Activated CD4-positive, CD25-positive, alpha-beta regulatory T cell treated with anti-CD3 and anti-CD28 coated beads, Interleukin-2, amount 50 U/mL, for 24 hours (primary cell): ENCODE measurements around the gene MMP17.
A peak's percentile ranks its signal among the peaks of the same experiment; 100 is the strongest.
"Not testable (repeated sequence)": the region's sequence is repeated elsewhere in the genome, so short reads cannot be mapped to it uniquely, and the experiment has no call there.

Experiments used
- ATAC-seq, 2 donors: fragments of 150-1000 bp; cut with Tn5 transposase; one replicate each; pipeline ENCODE4 v1.10.0; 2021; ENCODE audit warnings: mild to moderate bottlenecking in 1 of 2, moderate library complexity in 1 of 2

Gene MMP17

DNA sequence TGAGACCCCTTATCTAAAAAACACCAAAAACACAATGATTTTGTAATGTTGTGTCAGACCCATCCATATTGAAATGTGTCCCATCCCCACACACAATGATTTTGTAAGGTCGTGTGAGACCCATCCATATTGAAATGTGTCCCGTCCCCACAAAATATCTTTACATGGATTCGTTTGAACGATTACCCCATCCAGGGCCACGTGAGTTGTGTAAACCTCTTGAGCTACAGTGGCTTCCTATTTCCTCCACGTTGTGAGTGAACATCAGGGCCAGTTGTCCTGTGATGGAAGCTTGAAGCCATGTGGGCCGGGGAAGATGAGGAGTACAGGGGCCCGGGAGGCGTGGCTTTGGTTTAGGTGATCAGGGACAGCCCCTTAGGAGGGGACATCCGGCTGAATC, 39.3 kb downstream of the MMP17 start:
- no peak for ATAC-seq

DNA sequence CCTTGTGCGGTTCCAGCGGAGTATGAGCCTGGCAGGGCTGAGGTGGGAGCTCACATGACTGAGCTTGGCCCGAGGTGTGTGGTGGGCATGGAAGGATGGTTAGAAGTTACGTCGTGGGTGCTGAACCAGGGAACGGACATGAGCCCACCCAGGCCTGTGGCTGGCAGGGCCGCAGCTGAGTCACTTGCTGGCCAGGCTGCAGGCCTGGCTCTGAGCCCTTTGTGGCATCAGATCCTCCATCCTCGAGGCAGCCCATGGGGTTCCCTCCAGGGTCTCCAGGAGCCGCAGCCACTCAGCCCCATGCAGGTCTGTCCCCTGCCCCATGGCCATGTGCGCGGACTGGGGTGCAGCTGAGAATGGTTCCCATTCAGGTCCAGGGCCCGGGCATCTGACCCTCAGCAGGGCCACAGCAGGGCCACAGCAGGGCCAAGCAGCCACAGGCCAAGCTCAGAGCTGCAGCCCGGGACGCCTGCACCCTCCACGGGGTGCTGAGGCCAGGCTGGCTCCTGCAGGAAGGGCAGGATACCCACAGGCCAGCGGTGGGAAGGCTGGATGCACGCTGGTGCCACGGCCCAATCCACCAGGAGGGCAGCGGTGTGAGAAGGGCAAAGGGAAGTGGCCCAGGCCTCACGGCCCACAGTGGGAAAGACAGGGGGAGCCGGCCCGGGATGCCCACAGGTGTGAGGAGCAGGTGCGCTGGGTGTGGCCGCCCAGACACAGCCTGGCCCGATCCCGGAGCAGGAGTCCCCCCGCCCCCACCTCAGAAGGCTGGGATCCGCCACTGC, 39.9 kb downstream of the MMP17 start:
- ATAC-seq = no peak

DNA sequence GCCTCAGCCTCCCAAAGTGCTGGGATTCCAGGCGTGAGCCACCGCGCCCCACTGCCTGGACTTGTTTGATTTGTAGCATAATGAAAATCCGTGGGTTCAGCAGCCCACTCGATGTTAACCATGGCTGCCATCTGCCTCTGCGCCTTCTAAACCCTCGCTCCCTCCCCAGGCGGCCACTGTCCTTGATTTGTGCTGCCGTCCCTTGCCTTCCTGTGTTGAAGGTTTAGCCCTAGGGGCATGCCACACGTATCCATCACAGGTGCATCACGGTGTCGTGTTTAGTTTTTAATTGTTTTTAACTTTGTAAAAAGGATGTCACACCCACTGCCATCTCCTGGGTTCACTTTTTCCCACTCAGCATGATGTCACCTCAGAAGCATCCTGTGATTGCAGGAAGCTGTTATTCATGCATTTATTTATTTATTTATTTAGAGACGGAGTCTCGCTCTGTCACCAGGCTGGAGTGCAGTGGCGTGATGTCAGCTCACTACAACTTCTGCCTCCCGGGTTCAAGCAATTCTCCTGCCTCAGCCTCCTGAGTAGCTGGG, 41.8 kb downstream of the MMP17 start:
- no peak for ATAC-seq

DNA sequence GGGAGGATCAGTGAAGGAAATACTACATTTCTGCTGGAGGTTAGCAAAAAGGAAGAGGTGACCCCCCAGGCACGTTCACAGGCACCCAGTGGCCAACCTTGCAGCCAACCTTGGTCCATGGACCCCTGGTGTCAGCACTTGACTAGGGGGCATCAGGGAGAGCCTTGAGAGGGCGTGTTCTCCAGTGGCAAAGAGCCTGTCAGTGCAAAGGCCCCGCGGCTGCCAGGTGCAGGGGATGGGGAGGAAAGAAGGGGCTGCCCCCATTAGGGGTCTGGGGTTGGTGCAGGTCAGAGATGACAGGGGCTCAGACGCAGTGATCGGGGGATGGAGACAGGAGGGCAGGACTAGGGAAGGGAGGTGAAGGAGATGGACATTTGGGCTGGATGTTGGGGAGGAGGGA, 43.5 kb downstream of the MMP17 start:
- ATAC-seq = no peak

DNA sequence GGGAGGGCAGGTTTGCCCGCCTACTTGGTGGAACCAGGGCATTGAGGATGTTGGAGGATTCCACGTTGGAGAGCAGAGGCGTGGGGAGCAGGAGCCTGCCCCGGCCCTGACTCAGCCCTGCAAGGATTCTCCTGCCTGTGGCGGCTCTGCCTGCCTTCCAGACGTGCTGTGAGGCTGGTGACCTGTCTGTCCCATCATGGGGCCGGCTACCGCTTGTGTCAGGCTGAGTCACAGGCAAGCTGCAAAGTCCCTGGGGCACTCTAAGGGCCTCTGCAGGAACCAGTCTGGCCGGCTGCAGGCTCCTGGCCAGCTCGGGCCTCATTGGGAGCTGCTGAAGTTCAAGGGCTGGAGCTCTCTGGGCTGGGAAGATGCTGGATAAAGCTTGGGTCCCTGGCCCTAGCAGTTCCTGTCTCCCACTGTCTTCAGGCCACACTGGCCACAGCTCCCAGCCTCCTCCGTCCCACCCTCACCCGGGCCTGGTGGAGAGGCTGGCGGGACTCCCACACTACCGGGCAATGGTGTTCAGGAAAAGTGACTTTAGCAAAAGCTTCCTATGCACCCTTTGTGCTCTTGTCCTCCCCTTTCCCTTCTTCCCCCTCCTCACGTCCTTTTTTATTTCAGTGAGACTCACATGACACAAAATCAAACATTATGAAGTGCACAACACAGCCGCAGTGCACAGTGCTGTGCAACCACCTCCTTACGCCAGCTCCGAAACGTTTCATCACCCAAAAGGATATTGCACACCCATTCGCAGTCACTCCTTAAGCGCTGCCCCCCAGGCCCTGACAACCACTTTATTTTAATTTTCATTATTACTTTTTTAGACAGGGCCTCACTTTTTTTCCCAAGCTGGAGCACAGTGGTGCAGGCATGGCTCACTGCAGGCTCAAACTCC, 44.2 kb downstream of the MMP17 start:
- no peak for ATAC-seq

DNA sequence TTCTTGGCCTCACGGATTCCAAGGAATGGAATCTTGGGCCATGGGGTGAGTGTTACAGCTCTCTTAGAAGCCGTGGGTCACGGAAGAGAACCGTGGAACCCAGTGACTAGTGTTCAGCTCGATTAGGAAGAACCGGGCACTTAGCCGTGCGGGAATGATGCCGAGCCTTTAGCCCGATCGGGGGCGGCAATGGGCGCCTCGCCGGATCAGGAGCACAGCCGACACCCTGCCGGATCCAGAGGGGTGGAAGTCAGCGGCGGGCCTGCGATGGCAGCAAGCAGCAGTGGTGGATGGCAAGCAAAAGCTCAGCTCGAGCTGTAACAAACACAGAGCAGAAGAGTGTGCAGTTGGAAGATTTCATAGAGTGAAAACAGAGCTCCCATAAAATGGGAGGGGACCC, 45.1 kb downstream of the MMP17 start:
- no peak for ATAC-seq

DNA sequence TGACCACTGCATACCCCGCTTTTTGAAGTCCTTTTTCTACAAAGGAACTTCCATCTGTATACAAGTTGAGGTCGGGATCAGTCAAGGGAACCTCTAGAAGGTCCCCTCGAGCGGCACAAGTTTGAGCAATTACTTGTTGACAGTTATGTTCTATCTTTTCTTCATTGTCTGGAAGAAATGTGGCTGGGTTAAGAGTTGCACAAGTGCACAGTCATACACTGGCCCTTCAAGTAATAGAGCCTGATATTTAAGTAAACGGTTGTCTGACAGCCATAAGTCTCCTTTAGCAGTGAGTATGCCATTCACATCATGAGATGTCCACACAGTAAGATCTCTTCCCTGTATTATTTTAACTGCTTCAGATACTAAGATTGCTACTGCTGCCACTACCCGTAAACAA, 46.8 kb downstream of the MMP17 start:
- ATAC-seq = not testable (repeated sequence)

DNA sequence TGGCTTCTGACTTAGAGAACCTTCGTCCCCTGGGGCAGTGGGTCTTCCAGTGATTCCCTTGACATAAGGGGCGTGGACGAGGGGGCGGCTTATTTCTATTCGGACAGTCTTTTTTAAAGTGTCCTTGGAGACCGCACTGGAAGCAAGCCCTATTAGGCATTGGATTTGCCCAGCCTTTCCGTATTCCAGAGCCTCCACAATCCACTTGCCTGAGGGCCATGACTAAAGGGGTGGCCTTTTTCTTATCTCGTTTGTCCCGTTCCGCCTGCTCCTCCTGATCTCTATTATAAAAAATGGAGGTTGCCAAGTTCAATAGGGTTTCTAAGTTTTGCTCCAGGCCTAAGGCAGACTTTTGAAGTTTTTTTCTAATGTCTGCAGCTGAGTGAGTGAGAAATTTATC, 49.0 kb downstream of the MMP17 start:
- not testable (repeated sequence) for ATAC-seq

DNA sequence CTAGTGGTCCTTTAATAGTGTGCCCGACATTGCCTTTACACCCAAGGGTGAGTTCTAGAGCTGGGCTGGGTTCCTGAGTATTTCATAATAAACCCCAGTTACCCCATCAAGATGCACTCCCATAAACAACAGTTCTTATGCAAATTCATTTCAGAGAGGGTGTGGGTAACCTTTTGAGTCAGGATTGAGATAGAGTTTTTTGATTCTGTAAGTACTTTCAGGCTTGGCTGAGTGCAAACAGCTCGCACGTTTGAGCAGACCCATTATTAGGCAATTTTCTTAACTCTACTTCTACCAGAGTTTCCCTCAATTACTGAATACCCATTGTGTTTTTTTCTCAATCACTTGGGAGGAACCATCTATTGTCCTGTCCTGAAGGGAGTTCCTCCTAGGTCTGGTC, 50.2 kb downstream of the MMP17 start:
- ATAC-seq = not testable (repeated sequence)

DNA sequence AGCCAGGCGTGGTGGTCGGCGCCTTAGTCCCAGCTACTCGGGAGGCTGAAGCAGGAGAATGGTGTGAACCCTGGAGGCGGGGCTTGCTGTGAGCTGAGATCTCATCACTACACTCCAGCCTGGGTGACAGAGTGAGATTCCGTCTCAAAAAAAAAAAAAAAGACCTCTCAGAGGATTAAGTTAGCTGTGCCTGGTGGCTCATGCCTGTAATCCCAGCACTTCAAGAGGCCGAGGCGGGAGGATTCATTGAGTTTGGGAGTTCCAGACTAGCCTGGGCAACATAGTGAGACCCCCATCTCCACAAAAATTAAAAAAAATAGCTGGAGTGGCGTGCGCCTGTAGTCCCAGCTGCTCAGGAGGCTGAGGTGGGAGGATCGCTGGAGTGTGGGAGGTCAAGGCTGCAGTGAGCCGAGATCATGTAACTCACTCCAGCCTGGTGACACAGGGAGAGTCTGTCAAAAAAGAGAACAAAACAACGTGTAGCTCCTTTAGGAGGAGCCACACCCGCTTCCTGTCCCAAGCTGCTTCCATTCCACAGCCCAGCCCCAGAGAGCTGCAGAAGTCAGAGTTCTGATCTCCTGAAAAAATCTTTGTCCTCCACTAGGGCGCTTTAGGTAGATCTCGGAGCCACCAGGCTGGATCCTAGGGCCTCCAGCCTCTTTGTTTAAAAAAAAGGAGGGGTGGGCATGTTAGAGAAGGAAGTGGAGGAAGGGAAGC, 54.8 kb downstream of the MMP17 start:
- no peak for ATAC-seq

DNA sequence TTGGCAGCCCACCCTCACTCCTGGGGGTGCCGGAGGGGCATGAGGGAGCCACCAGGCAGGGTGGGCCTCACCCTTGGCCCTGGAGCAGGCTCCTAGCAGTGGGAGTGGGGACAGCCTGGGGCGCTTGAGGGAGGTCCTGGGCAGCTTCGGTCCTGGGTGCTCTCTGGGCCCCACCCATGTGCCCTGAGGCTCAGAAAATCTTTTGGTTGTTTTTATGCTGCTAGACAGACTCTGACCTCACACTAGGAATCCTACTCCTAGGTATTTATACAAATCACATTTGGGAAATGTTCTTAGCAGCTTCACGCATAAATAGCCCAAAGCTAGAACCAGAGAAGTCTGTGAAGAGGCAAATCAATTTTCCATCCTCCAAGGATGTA, 55.3 kb downstream of the MMP17 start:
- no peak for ATAC-seq

DNA sequence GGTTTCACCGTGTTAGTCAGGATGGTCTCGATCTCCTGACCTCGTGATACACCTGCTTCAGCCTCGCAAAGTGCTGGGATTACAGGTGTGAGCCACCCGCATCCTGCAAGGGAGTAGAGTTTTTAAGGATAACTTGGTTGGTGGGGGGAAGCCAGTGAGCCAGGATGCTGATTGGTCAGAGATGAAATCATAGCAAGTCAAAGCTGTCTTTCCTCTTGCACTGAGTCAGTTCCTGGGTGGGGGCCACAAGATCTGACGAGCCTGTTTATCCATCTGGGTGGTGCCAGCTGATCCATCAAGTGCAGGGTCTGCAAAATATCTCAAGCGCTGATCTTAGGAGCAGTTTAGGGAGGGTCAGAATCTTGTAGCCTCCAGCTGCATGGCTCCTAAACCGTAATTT, 56.9 kb downstream of the MMP17 start:
- ATAC-seq = not testable (repeated sequence)

DNA sequence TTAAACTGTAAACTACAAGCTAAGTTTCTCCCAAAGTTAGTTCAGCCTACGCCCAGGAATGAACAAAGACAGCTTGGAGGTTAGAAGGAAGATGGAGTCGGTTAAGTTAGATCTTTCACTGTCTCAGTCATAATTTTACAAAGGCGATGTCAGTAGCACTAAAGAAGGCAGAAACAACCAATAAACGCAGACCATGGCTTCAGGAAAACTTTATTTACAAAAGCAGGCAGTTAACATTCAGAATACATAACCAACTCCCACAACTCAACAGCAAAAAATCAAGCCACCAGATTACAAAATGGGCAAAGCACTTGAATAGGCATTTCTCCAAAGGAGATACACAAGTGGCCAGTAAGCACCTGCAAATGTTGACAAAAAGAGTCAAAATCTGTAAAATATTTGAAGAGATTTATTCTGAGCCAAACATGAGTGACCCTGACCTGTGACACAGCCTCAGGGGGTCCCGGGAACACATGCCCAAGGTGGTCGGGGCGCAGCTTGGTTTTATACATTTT, 57.4 kb downstream of the MMP17 start:
- ATAC-seq = no peak

DNA sequence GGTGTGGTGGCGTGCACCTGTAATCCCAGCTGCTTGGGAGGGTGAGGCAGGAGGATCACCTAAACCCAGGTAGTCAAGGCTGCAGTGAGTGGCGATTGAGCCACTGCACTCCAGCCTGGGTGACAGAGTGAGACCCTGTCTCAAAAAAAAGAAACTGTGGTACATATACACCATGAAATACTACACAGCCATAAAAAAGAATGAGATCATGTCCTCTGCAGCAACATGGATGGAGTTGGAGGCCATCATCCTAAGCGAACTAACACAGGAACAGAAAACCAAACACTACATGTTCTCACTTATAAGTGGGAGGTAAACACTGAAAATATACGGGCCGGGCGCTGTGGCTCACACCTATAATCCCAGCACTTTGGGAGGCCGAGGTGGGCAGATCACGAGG, 63.5 kb downstream of the MMP17 start:
- not testable (repeated sequence) for ATAC-seq

DNA sequence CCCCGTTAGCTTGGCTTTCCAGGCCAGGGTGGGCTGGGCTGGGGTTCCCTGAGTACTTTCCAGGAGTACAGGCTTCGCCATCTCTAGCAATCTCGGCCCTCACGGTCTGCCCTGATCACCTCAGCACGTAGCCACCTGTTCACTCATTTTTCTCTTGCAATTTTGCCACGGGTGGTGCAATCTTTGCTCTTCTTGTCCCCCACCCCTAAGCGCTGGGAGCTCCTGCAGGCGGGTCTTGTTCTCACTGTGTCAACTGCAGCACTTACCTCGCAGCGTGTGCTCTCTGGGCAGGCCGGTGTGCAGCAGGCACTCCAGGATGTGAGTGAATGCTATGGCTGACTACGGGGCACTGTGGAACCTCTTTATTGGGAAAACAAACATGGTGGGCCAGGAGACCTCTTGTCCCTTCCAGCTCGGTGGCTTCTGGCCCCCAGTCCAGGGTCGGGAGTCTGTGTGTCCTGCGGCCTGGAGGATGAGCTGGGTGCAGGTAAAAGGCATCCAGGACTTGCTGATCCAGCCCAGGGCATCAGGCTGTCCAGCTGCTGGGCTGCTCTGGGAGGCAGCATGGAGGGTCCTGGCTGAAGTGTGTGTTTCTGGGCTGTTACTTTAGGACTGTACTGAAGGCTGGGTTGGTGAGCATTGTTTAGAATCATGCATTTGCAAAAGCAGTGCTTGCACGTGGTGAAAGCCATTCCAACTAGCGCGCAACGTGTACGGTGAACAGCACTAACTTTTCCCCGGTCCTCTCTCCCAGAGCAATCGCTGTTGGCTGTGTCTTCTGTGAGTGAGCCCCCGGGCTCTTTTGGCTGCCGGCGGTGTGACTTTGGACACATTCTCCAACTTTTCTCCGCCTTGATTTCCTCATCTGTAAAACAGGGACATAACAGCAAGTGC, 64.8 kb downstream of the MMP17 start:
- no peak for ATAC-seq

DNA sequence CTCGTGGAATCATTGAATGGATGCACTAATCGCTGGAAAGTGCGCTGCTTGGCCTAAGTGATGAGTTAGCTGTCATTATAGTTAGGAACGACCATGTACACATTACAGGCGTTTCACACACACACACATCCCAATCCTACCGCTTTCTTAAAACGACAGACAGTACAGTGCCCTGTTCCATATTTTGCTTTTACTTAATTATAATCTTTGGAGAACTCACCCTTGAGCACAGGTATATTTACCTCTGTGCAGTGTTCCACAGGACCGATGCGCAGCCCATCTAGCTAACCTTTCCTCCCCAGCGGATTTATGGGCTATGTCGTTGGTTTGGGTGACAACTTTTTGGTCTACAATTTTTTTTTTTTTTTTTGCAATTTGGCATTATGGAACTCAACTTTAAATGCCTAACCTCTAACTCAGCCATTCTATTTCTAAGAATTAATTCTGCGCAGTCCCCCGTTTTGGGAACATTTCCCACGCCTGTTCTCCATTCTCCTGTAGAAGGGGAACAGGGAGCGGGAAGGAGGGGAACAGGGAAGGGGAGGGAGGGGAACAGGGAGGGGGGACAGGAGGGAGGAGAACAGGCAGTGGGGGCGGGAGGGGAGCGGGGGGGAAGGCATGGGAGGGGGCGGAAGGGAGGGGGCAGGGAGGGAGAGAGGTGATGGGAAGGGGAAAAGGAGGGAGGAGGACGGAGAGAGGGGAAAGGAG, 65.6 kb downstream of the MMP17 start:
- no peak for ATAC-seq

DNA sequence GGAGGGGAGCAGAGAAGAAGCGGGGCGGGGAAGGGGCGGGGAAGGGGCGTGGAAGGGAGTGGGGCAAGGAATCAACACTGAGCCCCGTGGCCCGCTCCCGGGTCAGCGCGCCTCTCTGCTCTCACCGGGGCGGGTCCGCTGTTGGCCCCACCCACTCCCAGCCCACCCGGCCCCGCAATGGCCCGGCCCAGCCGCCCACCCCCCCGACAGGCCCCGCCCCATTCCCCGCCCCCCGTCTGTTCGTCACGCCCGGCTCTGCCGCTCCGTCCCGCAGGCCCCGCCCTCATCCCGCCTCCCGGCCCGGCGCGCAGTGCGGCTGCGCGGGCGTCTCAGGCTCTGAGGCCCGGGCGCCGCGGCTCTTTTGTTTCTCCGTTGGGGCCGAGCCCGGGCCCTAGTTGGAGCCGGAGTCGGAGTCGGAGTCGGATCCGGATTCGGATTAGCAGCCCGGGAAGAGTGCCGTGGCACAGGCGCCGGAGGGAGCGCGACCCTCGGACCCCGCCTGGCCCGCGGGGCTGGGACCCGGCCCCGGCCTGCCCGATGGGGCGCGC, 66.2 kb downstream of the MMP17 start, which contains the start of gene ULK1:
Gene ULK1, plus strand, starts transcription at position 310 of the 548 bp plus-strand sequence. CDS start 380 bp downstream, outside the sequence.
- peak; percentile 75 to 77 for ATAC-seq

DNA sequence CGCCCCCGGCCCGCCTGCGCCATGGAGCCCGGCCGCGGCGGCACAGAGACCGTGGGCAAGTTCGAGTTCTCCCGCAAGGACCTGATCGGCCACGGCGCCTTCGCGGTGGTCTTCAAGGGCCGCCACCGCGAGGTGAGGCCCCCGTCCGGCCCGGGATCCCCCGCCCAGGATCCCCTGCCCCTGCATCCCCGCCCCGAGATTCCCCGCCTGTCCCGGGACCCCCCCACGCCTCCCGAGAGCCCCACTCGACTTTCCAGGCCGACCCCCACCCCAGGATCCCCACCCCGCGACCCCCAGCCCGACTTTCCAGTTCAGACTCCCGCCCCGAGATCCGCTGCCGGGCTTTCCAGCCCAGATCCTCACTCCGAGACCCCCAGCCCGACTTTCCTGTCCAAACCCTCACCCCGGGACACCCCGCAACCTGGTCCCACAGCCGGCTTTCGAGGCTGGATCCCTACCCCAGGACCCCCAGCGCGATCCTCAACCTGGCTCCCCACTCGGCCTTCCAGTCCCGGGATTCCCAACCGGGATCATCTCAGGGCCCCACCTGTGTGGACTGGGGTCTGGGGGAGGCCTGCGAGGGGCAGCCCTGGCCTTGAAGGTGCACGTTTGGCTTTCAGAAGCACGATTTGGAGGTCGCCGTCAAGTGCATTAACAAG, 66.9 kb downstream of the MMP17 start:
- ATAC-seq = no peak

DNA sequence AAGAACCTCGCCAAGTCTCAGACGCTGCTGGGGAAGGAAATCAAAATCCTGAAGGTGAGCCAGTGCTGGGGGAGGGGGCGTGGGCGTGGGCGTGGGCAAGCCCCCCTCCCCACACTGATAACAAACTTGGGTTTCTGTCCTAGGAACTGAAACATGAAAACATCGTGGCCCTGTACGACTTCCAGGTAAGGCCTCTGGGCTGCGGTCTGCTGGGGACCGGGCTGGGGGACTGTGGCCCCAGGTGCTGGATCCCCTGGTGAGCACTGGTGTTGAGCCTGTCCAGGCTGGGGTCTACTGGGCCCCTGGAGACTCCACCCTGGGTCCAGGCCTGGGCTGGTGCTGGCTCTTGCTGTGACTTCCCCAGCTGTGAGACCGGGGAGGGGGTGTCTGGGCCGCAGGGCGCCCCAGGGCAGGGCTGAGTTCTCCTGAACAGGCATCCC, 67.5 kb downstream of the MMP17 start:
- ATAC-seq = peak; percentile 1 to 17
